GM15510 (cell line): ENCODE data around the gene ARNT2.

ENCODE experiments used
- POLR2A ChIP-seq: IDR thresholded peaks from 3 replicates; pipeline ENCODE4 v1.6.1; 2011; ENCODE audit warnings: borderline replicate concordance; ENCODE audit not compliant: insufficient read length; ENCODE audit errors: extremely low read depth

The ARNT2 gene

GRCh38 chr15:80482696-80483095, 78.5 kb downstream of the ARNT2 start:
- no peak for TF ChIP-seq POLR2A

DNA sequence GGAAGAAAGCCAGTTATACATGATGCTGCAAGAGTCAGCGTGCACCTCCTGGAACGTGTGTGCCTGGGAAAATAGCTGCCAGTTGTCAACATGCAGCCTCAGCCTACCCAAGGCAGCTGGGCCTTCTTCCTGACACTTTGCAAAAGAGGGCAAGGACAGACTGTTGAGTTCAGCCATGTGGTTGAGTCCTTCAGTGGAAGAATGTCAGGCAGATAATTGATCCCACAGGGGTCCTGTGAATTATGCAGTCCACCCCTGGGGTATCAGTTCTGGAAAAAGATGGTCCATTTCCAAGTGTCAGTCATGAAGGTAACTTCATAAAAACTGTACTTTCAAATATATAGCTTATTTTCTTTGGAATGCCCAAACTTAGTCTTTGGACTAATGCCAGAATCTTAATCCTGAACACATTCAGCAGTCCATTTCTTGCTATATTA, 79.6 kb downstream of the ARNT2 start:
- no peak for TF ChIP-seq POLR2A

DNA sequence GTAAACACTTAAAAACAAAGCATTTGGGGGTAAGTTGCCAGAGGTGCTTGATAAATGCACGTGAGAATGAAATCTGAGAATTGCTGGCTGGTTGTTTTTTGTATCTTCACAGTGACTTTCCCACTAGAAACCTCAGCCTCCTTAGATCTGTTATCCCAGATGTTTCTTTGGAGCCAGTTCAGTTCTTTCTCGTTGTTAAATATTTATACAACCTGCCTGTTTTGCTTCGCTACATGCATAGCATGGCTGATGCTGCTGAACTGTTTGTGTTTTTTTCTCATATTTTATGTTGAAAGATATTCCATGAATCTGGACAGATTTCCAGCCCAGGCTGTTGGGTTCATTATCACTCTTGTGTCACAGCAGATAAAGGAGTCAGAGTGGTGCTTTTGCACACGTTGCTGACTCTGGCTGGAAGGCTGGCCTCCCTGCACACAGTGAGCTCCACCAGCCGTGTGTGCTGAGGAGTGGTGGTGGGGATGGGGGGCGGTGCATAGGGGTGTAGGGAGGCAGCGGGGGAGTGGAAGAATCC, 80.2 kb downstream of the ARNT2 start:
- TF ChIP-seq POLR2A = no peak

DNA sequence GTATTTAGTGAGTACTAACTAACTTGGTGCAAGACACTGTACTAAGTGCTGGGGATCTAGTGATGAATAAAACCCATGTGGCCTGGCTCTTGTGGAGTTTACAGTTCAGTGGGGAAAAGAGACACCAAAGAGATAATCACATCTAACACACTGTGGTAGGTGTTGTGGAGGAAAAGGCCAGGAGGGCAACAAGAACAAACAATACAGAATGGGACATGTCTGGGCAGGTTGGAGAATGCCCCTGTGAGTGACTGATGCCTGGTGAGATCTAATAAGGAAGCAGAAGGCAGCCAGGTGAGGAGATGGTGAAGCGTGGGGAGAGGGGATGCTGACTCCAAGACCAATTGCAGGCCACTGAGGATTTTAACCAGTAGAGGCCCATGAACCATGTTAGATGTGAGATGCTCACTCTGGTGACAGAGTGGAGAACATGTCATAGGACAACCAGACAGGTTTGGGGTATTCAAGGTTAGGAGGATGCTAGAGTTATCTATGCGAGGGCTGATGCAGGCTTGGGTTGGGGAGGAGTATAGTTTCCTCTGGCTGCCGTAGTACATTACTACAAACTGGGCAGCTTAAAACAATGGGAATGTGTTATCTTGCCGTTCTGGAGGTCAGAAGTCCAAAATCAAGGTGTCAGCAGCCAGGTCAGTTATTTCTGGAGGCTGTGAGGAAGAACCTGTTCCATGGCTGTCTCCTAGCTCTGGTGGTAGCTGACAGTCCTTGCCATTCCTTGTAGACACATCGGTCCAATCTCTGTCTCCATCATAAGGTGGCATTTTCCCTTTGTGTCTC, 81.4 kb downstream of the ARNT2 start:
- no peak for TF ChIP-seq POLR2A

- no peak for TF ChIP-seq POLR2A
Observed at GRCh38 chr15:80487839-80488390, 83.7 kb downstream of the ARNT2 start.

GRCh38 chr15:80489030-80489594, 84.9 kb downstream of the ARNT2 start:
- TF ChIP-seq POLR2A = no peak

GRCh38 chr15:80490431-80490990, 86.3 kb downstream of the ARNT2 start:
- no peak for TF ChIP-seq POLR2A

DNA sequence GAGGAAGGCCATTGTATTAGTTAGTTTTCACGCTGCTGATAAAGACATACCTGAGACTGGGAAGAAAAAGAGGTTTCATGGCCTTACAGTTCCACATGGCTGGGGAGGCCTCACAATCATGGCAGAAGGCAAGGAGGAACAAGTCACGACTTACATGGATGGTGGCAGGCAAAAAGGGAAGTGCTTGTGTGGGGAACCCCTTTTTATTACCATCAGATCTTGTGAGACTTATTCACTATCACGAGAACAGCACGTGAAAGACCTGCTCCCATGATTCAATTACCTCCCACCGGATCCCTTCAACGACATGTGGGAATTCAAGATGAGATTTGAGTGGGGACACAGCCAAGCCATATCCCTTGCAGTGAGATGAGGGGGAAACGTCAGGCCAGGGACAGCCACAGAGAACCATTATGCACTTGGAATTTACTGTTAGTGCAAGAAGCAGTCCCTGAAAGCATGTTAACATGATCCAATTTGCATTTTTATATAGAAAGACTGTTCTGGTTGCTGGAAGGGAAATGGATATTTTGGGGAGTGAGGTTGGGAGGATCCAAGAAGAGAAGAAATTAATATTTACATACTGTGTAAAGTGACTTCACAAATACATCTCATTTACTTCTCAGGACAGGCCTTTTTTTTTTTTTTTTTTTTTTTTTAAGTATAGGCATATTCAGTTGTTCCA, 87.1 kb downstream of the ARNT2 start:
- TF ChIP-seq POLR2A = no peak

DNA sequence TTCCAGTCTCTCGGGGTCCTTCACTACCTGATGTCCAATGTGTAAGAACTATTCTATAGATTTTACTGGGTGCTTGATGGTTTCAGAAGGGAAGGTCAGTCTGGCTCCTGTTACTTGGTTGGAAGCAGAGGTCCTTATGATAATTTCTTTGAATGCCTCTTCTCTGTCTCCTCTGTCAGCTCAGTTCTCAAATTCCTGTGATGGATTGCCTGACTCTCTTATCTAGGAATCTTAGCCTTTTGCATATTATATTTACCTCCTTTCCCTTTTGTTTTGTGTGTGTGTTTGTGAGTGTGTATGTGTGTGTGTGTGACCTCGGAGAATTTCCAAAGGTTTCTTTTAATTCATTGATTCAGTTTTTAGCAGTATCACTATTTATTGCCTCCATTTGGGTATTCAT, 88.2 kb downstream of the ARNT2 start:
- no peak for TF ChIP-seq POLR2A

DNA sequence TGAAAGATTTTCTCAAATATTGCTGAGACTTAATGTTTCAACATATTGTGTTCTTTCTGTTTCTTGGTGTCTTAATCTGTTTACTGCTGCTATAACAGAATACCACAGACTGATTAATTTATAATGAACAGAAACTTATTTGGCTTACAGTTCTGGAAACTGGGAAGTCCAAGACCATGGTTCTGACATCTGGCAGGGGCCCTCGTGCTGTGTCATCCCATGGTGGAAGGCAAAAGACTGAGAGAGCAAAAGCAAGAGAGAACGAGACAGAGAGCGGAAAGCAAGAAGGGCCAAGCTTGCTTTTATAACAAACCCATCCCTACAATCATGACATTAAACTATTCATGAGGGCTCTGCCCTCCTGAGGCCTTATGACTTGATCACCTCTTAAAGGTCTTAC, 88.7 kb downstream of the ARNT2 start:
- TF ChIP-seq POLR2A = no peak

- no peak for TF ChIP-seq POLR2A
Observed at GRCh38 chr15:80494351-80494751, 90.2 kb downstream of the ARNT2 start.

DNA sequence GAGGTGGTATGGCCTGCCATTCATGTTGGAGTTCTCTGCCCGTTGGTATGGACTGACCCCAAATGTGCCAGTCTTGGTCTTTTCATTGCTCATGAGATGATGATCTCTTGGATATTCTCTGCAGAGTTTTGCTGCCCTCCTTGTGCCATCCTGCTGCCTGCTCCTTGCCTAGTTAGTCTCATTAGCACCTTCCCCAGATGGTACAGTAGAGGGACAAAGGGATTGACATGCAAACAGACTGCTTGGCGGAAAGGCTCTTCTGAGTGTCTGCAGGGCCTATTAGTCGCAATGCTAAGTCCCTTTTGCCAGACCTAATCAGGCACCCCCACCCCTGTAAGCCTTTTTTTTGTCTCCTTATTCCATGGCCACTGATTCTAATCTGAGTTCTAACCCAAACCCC, 90.6 kb downstream of the ARNT2 start:
- TF ChIP-seq POLR2A = no peak

DNA sequence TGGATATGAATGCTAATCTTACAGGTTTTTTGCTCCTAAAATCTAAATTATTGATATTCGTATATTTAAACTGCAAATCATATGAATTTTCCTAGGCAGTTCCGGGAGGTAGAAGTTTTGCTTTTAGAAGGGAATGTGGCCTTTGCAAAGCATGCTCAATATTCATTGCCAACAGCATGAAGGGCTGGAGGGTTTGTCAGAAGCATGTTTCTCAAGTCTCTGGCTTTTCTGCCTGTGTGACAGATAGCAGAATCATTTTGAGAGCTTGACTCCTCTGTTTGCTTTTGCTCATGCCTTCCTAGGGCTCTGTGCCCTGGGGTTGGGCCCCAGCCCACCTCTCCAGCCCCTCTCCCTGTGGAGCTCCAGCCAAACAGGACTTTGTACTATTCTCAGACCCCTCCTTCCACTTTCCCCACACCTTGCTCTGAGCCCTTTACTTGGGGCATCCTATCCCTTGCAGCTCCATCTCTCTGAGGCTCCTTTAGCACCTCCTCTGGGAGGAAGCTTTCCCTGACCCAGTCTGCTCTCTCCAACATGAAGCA, 91.3 kb downstream of the ARNT2 start:
- no peak for TF ChIP-seq POLR2A

- TF ChIP-seq POLR2A = no peak
Observed at GRCh38 chr15:80496096-80496495, 91.9 kb downstream of the ARNT2 start.

DNA sequence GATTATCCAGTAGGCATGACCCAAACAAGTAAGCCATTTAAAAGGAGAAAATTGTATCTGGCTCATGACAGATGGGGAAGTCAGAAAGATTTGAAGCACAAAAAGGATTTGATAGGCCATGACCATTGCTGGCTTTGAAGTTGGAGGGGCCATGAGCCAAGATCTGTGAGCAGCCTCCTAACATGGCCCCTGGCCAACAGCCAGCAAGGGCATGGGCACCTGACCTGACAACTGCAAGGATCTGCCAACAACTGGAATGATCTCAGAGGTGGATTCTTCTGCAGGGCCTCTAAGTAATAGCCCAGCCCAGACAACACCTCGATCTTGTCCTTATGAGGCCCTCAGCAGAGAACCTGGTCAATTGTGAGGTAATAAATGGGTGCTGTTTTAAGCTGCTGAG, 93.0 kb downstream of the ARNT2 start:
- TF ChIP-seq POLR2A = no peak

DNA sequence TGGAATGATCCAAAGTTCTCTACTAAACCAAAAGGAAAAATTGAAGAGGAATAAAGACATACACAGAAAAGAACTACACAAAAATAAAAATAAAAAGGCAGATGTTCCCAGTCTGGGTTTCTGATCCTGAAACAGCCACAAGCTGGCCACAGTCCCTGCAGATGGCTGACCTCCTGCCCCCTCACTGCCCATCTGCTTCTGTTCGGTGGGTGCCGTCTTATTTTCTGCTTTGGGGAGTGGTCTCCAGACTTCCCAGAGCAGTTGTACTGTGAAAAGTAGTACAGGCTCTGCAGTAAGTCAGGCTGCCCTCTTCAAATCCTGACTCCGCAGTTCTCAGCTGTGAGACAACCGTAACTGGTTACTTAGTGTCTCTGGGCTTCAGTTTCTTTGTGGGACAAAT, 94.5 kb downstream of the ARNT2 start:
- TF ChIP-seq POLR2A = no peak

- TF ChIP-seq POLR2A = no peak
Observed at GRCh38 chr15:80500021-80500420, 95.8 kb downstream of the ARNT2 start.
